Prostate gland (tissue), 2 donors: ENCODE results near the gene ZFP1. TPM values are rescaled to one million over a fixed set of nuclear protein-coding genes. Genes with fewer than 3 reads are reported as not detected.
"Not testable (repeated sequence)": the region's sequence is repeated elsewhere in the genome, so short reads cannot be mapped to it uniquely, and the experiment has no call there.

Experiments used
- DNase-seq: peaks from one replicate; pipeline ENCODE4 v3.0.0-alpha.2; 2019; ENCODE audit warnings: low spot score
- H3K27ac ChIP-seq, 2 donors: fragments of 200-600 bp; sonication (generic); 2 replicates each; pipeline ENCODE4 v1.5.1; 2017 to 2019
- H3K27me3 ChIP-seq: fragments of 200-600 bp; sonication (generic); replicated peaks from 2 replicates; pipeline ENCODE4 v1.5.1; 2019; ENCODE audit not compliant: insufficient read depth
- H3K36me3 ChIP-seq, 2 donors: fragments of 200-600 bp; sonication (generic); 1 replicate in 1 of 2; 2 replicates in 1 of 2; pipeline versions ENCODE4 v1.5.1 to v1.8.1; 2017 to 2019
- H3K4me1 ChIP-seq: fragments of 200-600 bp; sonication (generic); replicated peaks from 2 replicates; pipeline ENCODE4 v1.5.1; 2019
- H3K4me3 ChIP-seq, 2 donors: fragments of 200-600 bp; sonication (generic); 2 replicates each; pipeline ENCODE4 v1.5.1; 2017 to 2019
- H3K9me3 ChIP-seq: fragments of 200-600 bp; sonication (generic); 2 replicates; pipeline ENCODE4 v1.5.1; 2017
- POLR2A ChIP-seq: fragments of 450-650 bp; IDR thresholded peaks from one replicate; pipeline ENCODE4 v1.6.1; 2016; ENCODE audit warnings: antibody characterized with exemption, mild to moderate bottlenecking
- POLR2AphosphoS5 ChIP-seq: sonication (generic); formaldehyde crosslinking; IDR thresholded peaks from one replicate; pipeline ENCODE4 v1.6.1; 2017; ENCODE audit warnings: antibody characterized with exemption
- WGBS: methylation state at CpG from one replicate; pipeline ENCODE4 v1.1.5; 2018; 5-methylcytosine and 5-hydroxymethylcytosine counted together
- intact Hi-C: fragments of 100-400 bp; cut with DNase I; formaldehyde crosslinking; loops from one replicate; pipeline ENCODE4 v1.14.2; 2022
- total RNA-seq, 2 donors: library from RNA; depleted of rRNA; stranded (reverse); fragments of >200 nt; gene quantifications; one replicate each; pipeline ENCODE4 v1.1.0, GENCODE V29; 2016
- TF ChIP-seq, protein P1 (sequence below), 4 experiments: fragments of 200-600 bp in 2 of 4; fragments of 450-650 bp in 2 of 4; sonication (generic) in 2 of 4; IDR thresholded peaks; 1 replicate in 3 of 4; 2 replicates in 1 of 4; pipeline ENCODE4 v1.5.1; 2016 to 2019; ENCODE audit warnings: antibody characterized with exemption in 4 of 4, mild to moderate bottlenecking in 2 of 4, moderate library complexity in 2 of 4

ZFP1 gene
- total RNA-seq, 2 donors from 2014 or later, result 9.8 to 10.3 TPM

DNA sequence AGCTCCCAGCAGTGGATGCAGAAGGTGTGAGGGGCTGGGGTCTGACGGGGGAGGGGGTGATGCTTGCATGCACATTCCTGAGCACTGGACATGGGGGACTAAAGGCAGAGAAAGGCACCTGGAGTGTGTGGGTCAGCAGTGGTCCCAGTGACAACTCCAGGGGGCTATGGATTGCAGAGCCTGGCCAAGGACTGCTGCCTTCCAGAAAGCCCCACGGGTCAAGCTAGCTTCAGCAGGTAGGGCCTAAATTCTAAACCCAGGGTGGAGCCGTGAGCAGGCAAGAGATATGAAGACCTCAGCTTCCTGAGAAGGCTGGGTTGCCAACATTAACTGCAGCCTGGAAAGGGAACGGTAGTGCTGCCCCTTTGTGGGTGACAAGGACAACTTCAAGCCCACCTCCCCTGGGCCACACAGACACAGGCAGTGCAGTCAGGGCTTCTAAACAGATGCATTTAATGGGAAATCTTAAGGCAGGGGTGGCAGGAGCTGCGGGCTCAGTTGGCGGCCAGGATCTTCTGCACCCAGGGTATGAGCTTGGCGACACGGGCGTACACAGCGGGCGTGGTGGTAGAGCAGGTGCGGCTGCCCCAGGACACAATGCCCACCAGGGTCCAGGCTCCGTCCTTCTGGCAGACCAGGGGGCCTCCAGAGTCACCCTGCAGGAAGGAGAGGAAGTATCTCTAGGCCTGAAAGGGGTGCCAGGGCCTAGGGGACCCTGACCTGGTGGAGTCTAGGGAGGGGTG, 55.5 kb downstream of the ZFP1 start:
- Histone ChIP-seq H3K4me1 (no peaks in the 10 kb centered on the region), H3K36me3 (no peaks in the 10 kb centered on the region), H3K4me3 (no peak overlapping the region), H3K27me3 (no peaks in the 10 kb centered on the region), H3K27ac (no peak overlapping the region), H3K9me3 (no peaks in the 10 kb centered on the region)
- no peak for TF ChIP-seq POLR2AphosphoS5
- TF ChIP-seq, protein P1, sequence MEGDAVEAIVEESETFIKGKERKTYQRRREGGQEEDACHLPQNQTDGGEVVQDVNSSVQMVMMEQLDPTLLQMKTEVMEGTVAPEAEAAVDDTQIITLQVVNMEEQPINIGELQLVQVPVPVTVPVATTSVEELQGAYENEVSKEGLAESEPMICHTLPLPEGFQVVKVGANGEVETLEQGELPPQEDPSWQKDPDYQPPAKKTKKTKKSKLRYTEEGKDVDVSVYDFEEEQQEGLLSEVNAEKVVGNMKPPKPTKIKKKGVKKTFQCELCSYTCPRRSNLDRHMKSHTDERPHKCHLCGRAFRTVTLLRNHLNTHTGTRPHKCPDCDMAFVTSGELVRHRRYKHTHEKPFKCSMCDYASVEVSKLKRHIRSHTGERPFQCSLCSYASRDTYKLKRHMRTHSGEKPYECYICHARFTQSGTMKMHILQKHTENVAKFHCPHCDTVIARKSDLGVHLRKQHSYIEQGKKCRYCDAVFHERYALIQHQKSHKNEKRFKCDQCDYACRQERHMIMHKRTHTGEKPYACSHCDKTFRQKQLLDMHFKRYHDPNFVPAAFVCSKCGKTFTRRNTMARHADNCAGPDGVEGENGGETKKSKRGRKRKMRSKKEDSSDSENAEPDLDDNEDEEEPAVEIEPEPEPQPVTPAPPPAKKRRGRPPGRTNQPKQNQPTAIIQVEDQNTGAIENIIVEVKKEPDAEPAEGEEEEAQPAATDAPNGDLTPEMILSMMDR (IDR thresholded peaks at IDR 0.05), result no peak
- no peak for TF ChIP-seq POLR2A
- 83% methylated on average over 13 of the region's 13 CpGs for WGBS
- no peak for DNase-seq
- intact Hi-C loops, result no loop called here

DNA sequence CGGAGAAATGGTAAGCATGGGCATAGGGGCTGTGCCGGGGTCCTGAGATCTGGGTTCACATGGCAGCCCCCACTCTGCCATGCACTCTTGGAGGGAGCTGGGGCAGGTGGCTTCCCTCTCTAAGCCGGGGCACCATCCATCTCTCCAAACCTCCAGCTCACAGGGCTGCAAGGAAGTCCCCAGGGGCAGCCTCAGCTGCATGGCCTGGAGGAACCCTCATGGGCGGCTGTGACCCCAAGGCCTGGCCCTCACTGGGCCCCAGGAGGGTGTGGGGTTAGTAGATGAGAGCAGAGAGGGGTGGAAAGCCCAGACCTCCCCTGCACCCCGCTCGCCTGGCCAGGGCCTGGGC, 56.1 kb downstream of the ZFP1 start:
- Histone ChIP-seq H3K9me3 (no peaks in the 10 kb centered on the region), H3K4me1 (no peaks in the 10 kb centered on the region), H3K27ac (no peak overlapping the region), H3K4me3 (no peak overlapping the region), H3K27me3 (no peaks in the 10 kb centered on the region), H3K36me3 (no peaks in the 10 kb centered on the region)
- intact Hi-C loops, result no loop called here
- DNase-seq, result no peak
- no peak for TF ChIP-seq POLR2A
- 95% methylated on average over 4 of the region's 6 CpGs for WGBS

DNA sequence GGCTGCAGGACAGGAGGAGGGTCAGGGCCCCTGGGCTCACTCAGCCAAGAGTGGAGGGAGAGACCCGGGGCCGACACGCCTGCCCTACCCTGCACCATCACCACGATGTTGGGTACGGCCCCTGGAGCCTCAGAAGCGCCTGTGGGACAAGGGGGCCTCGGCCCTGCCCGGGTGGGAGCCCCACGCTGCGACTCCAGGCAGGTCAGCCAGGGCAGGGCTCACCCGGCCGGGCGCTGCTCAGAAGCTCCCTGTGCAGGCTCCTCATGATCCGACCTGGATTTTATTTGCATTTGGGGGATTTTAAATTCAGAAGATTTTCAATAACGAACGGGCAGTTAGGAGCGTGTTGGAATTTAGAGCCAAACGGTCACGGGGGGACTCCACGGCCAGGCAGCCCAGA, 56.6 kb downstream of the ZFP1 start:
- DNase-seq, H3K9me3 ChIP-seq, H3K27ac ChIP-seq, H3K4me1 ChIP-seq, intact Hi-C loops, H3K4me3 ChIP-seq, H3K27me3 ChIP-seq, H3K36me3 ChIP-seq: not testable (repeated sequence)
- WGBS, result no CpG with 5 or more reads among the region's 20 CpGs

DNA sequence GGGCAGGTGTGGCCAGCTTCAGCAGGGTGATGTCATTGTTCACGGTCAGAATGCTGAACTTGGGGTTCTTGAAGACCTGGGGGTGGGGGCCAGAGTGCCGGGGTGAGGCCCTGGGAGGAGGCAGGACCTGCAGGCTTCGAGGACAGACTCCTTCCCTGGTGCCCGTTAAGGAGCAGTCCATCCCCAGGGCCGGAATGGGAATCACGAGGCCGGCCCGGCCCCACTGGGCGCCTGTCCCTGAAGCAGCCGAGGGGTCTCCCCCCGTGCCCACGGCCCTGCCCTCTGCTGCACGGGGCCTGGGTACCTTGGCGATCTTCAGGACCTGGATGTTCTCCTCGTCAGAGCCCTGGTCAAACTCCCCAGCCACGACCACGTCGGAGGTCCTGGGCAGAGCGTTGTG, 57.1 kb downstream of the ZFP1 start:
- intact Hi-C loops, H3K4me3 ChIP-seq, H3K4me1 ChIP-seq, H3K27ac ChIP-seq, DNase-seq, H3K36me3 ChIP-seq, H3K27me3 ChIP-seq, H3K9me3 ChIP-seq: not testable (repeated sequence)
- 95% methylated on average over 11 of the region's 19 CpGs for WGBS

DNA sequence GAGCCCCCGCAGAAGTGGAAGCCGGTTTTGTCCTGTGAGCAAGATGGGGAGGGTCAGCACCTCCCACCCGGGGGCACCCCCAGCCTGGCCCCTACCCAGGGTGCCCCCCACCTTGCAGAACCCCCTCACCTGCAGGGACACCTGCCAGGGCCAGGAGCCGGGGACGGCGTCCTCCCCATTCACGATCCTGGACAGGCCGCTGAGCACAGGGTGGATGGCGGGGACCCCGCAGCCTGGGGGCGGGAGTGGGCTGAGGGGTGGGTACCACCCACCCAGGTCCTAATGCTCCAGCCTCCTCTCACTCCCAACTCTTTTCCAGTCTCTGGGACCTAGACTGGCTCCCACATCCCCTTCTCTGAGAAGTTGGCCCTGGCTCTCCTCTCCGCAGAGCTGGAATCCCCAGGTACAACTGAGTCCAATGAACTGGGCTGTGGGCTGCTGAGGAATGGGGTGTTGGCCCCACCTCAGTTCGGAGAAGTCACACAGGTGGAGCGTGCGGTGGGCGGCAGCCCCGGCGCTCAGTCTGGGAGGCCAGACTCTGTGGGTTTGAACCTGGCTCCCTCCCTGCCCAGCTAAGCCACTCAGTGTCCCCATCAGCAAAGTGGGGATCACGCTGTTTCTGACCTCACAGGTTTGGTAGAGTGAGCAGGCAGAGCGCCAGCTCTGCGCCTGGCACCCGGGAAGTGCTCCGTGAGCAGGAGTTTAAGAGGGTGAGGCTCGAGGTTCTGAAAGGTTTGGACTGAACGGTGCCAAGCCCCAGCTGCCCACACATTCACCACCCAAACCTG, 57.8 kb downstream of the ZFP1 start:
- H3K36me3 ChIP-seq, H3K9me3 ChIP-seq, DNase-seq, H3K4me3 ChIP-seq, H3K4me1 ChIP-seq, H3K27me3 ChIP-seq, H3K27ac ChIP-seq: not testable (repeated sequence)
- intact Hi-C loops, result loop anchor here (2.0 kb wide), 1 partner anchor 19 kb away; no protein-coding TSS in a partner anchor
- WGBS, result 82% methylated on average over 17 of the region's 25 CpGs

DNA sequence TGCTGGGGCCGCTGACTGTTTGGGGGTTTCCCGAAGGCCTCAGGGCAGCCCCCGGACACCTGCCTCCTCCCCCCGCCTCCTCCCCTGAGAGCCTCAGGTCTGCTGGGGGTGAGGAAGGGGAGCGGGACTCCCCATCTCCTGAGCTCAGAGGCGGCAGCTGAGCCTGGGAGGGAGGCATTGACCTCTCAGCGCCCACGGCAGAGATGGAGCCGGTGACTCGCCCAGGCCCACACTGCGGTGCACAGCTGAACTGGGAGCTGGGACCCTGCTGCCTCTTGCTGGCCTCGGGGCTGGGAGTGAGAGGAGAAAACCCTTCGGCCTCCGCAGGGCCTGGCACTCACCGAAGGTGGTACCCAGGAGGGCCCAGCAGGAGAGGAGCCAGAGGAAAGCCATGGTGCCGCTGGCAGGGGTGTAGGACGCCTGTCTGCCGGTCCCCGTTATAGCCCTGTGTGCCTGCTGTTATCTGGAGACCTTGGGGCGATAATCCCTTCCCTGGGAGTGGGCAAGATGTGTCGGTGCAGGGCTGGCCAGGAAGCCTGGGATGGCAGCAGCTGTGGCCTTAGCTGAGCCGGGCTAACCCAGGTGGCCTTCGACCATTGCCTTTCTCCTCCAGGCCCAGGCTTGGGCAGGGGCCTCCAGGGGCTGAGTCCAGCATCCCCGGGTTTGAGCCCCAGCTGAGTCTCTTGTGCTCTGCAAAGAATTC, 58.6 kb downstream of the ZFP1 start, which contains the start of gene CTRB2:
Gene CTRB2 (minus strand): TSS at position 413 of the 703 bp plus-strand sequence. CDS start 20 bp downstream, at position 393.
- Histone ChIP-seq H3K27me3 (no peaks in the 10 kb centered on the region), H3K27ac (no peak within 1 kb of the TSS), H3K36me3 (no peaks in the 10 kb centered on the region), H3K4me3 (no peak within 1 kb of the TSS), H3K4me1 (no peaks in the 10 kb centered on the region), H3K9me3 (no peaks in the 10 kb centered on the region)
- WGBS, result 86% methylated on average over 23 of the region's 24 CpGs
- intact Hi-C loops, result loop anchor here (2.0 kb wide), 1 partner anchor 18 kb away; no protein-coding TSS in a partner anchor
- no peak for DNase-seq
- TF ChIP-seq POLR2A, result no peak
- TF ChIP-seq, protein P1 (IDR thresholded peaks at IDR 0.05), result no peak
- TF ChIP-seq POLR2AphosphoS5, result no peak
